Mesenchymal stem cell (in vitro differentiated cells and primary cell): ENCODE results near the gene KRTAP10-2.
"Not testable (repeated sequence)": the region's sequence is repeated elsewhere in the genome, so short reads cannot be mapped to it uniquely, and the experiment has no call there.

Experiments used
- DNase-seq: peaks from one replicate; pipeline ENCODE4 v3.0.0-alpha.2; 2013
- H2AFZ ChIP-seq: one replicate; pipeline ENCODE4 v1.6.1; 2013; ENCODE audit warnings: low read depth, mild to moderate bottlenecking, control low read depth, inconsistent platforms, low read length, moderate library complexity
- H2AK5ac ChIP-seq: 2 replicates; pipeline ENCODE4 v1.6.1; 2013; ENCODE audit warnings: low read length, moderate library complexity, mild to moderate bottlenecking, inconsistent platforms; ENCODE audit not compliant: severe bottlenecking
- H2BK120ac ChIP-seq: one replicate; pipeline ENCODE4 v1.6.1; 2013; ENCODE audit warnings: low read depth, mild to moderate bottlenecking, inconsistent platforms, low read length, moderate library complexity
- H2BK12ac ChIP-seq, 2 experiments: one replicate each; pipeline ENCODE4 v1.6.1; 2013; ENCODE audit warnings: inconsistent platforms in 2 of 2, low read length in 2 of 2, mild to moderate bottlenecking in 2 of 2, moderate library complexity in 2 of 2, control low read depth in 1 of 2
- H2BK15ac ChIP-seq: one replicate; pipeline ENCODE4 v1.6.1; 2013; ENCODE audit warnings: mild to moderate bottlenecking, low read depth, inconsistent platforms; ENCODE audit not compliant: poor library complexity, severe bottlenecking
- H2BK5ac ChIP-seq: 2 replicates; pipeline ENCODE4 v1.6.1; 2013; ENCODE audit warnings: low read depth, mild to moderate bottlenecking, low read length, control low read depth, inconsistent platforms; ENCODE audit not compliant: poor library complexity, severe bottlenecking
- H3K14ac ChIP-seq, 2 experiments: one replicate each; pipeline ENCODE4 v1.6.1; 2013; ENCODE audit warnings: inconsistent platforms in 2 of 2, low read length in 2 of 2, control low read depth in 1 of 2, mild to moderate bottlenecking in 1 of 2, moderate library complexity in 1 of 2
- H3K18ac ChIP-seq, 2 experiments: one replicate each; pipeline ENCODE4 v1.6.1; 2013; ENCODE audit warnings: inconsistent platforms in 2 of 2, low read length in 2 of 2, control low read depth in 1 of 2, low read depth in 1 of 2, mild to moderate bottlenecking in 1 of 2
- H3K23ac ChIP-seq, 2 experiments: one replicate each; pipeline ENCODE4 v1.6.1; 2013; ENCODE audit warnings: inconsistent platforms in 2 of 2, low read length in 2 of 2, mild to moderate bottlenecking in 2 of 2, moderate library complexity in 2 of 2, control low read depth in 1 of 2
- H3K27ac ChIP-seq: 2 replicates; pipeline ENCODE4 v1.5.1; 2013; ENCODE audit warnings: mild to moderate bottlenecking, moderate library complexity, low read length, control low read depth, inconsistent platforms; ENCODE audit not compliant: poor library complexity, severe bottlenecking
- H3K27me3 ChIP-seq, 2 experiments: 2 replicates each; pipeline versions ENCODE4 v1.6.1 to v1.7.0; 2013; ENCODE audit warnings: low read length in 2 of 2, mild to moderate bottlenecking in 2 of 2, moderate library complexity in 2 of 2, control low read depth in 1 of 2, inconsistent platforms in 1 of 2; ENCODE audit not compliant: control insufficient read depth in 1 of 2, insufficient read depth in 1 of 2
- H3K36me3 ChIP-seq, 2 experiments: 2 replicates each; pipeline versions ENCODE4 v1.6.1 to v1.7.0; 2013; ENCODE audit warnings: low read length in 2 of 2, control low read depth in 1 of 2, inconsistent platforms in 1 of 2, low read depth in 1 of 2, mild to moderate bottlenecking in 1 of 2; ENCODE audit not compliant: insufficient read depth in 2 of 2, control insufficient read depth in 1 of 2
- H3K4ac ChIP-seq, 2 experiments: one replicate each; pipeline ENCODE4 v1.6.1; 2013; ENCODE audit warnings: inconsistent platforms in 2 of 2, low read length in 2 of 2, mild to moderate bottlenecking in 2 of 2, moderate library complexity in 2 of 2, control low read depth in 1 of 2, low read depth in 1 of 2
- H3K4me1 ChIP-seq: 2 replicates; pipeline ENCODE4 v1.6.1; 2013; ENCODE audit warnings: low read depth, low read length, control low read depth; ENCODE audit not compliant: control insufficient read depth, insufficient read depth
- H3K4me2 ChIP-seq: 2 replicates; pipeline ENCODE4 v1.6.1; 2013; ENCODE audit warnings: low read length, mild to moderate bottlenecking, inconsistent platforms; ENCODE audit not compliant: poor library complexity, severe bottlenecking
- H3K4me3 ChIP-seq, 2 experiments: 2 replicates each; pipeline versions ENCODE4 v1.5.1 to v1.7.0; 2013; ENCODE audit warnings: low read length in 2 of 2, mild to moderate bottlenecking in 2 of 2, control low read depth in 1 of 2, low read depth in 1 of 2; ENCODE audit not compliant: insufficient read depth in 1 of 2
- H3K79me1 ChIP-seq: replicated peaks from 2 replicates; pipeline ENCODE4 v1.6.1; 2013; ENCODE audit warnings: mild to moderate bottlenecking, control low read depth, low read length, inconsistent platforms; ENCODE audit not compliant: poor library complexity, severe bottlenecking
- H3K9ac ChIP-seq: 2 replicates; pipeline ENCODE4 v1.7.0; 2013; ENCODE audit warnings: mild to moderate bottlenecking, low read length, moderate library complexity
- H3K9me3 ChIP-seq: 2 replicates; pipeline ENCODE4 v1.7.0; 2013; ENCODE audit warnings: mild to moderate bottlenecking, low read length; ENCODE audit not compliant: control insufficient read depth
- H4K8ac ChIP-seq: one replicate; pipeline ENCODE4 v1.6.1; 2013; ENCODE audit warnings: inconsistent platforms, mild to moderate bottlenecking, low read length, moderate library complexity
- H4K91ac ChIP-seq: one replicate; pipeline ENCODE4 v1.6.1; 2013; ENCODE audit warnings: mild to moderate bottlenecking, low read length, inconsistent platforms
- WGBS: methylation state at CpG from one replicate; pipeline ENCODE4 v1.1.7; 2013; ENCODE audit warnings: mixed read lengths; 5-methylcytosine and 5-hydroxymethylcytosine counted together

KRTAP10-2 gene

GRCh38 chr21:44558695-44559094, 7.4 kb upstream of the KRTAP10-2 start, which contains the start of gene KRTAP10-3:
KRTAP10-3 (minus strand) TSS chr21:44558795; CDS start chr21:44558715, 80 bp downstream.
- Histone ChIP-seq H3K9me3 (peaks cover 11% of the 10 kb centered on the region), H3K4me1 (peaks cover 2% of the 10 kb centered on the region), H4K8ac (no peak within 1 kb of the TSS), H3K36me3 (no peaks in the 10 kb centered on the region), H3K79me1 (no peaks in the 10 kb centered on the region), H2BK12ac (no peak within 1 kb of the TSS), H4K91ac (no peak within 1 kb of the TSS), H3K4ac (no peak within 1 kb of the TSS), H3K9ac (no peak within 1 kb of the TSS), H3K23ac (no peak within 1 kb of the TSS), H2AK5ac (no peak within 1 kb of the TSS), H3K18ac (no peak within 1 kb of the TSS), H2AFZ (no peak within 1 kb of the TSS), H2BK5ac (no peak within 1 kb of the TSS), H3K4me2 (no peak within 1 kb of the TSS), H2BK120ac (no peak within 1 kb of the TSS), H2BK15ac (no peak within 1 kb of the TSS), H3K27ac (no peak within 1 kb of the TSS), H3K4me3 (no peak within 1 kb of the TSS), H3K14ac (peak within 1 kb of the TSS in 1 of 2 experiments; percentile 62), H3K27me3 (peaks cover 9 to 37% of the 10 kb centered on the region in 2 experiments)
- DNase-seq: no peak
- 68% methylated on average over 5 of the region's 5 CpGs for WGBS

DNA sequence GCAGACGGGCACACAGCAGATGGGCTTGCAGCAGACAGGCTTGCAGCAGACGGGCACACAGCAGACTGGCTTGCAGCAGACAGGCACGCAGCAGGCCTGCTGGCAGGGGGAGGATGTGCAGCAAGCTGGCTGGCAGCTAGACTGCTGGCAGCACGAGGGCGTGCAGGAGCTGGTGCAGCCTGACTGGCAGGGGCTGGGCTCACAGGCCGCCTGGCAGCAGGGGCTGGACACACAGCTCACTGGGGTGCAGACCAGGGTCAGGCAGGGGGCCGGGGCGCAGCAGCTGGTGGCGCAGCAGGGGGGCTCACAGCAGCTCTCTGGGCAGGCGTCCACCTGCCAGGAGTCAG, 7.0 kb upstream of the KRTAP10-2 start:
- H4K8ac ChIP-seq, H4K91ac ChIP-seq, DNase-seq, H3K4me1 ChIP-seq, H3K79me1 ChIP-seq, H3K36me3 ChIP-seq, H2BK120ac ChIP-seq, H2BK5ac ChIP-seq, H3K18ac ChIP-seq, H2BK15ac ChIP-seq, H2AK5ac ChIP-seq, H3K23ac ChIP-seq, H2BK12ac ChIP-seq, H3K4ac ChIP-seq, H3K27ac ChIP-seq, H2AFZ ChIP-seq, H3K4me2 ChIP-seq, H3K9ac ChIP-seq, H3K4me3 ChIP-seq: not testable (repeated sequence)
- H3K9me3 ChIP-seq: peaks cover 10% of the 10 kb centered on the region
- H3K27me3 ChIP-seq: peaks cover 9 to 39% of the 10 kb centered on the region in 2 experiments
- H3K14ac ChIP-seq: peak overlapping the region in 1 of 2 experiments; percentile 62
- 62% methylated on average over 9 of the region's 10 CpGs for WGBS

DNA sequence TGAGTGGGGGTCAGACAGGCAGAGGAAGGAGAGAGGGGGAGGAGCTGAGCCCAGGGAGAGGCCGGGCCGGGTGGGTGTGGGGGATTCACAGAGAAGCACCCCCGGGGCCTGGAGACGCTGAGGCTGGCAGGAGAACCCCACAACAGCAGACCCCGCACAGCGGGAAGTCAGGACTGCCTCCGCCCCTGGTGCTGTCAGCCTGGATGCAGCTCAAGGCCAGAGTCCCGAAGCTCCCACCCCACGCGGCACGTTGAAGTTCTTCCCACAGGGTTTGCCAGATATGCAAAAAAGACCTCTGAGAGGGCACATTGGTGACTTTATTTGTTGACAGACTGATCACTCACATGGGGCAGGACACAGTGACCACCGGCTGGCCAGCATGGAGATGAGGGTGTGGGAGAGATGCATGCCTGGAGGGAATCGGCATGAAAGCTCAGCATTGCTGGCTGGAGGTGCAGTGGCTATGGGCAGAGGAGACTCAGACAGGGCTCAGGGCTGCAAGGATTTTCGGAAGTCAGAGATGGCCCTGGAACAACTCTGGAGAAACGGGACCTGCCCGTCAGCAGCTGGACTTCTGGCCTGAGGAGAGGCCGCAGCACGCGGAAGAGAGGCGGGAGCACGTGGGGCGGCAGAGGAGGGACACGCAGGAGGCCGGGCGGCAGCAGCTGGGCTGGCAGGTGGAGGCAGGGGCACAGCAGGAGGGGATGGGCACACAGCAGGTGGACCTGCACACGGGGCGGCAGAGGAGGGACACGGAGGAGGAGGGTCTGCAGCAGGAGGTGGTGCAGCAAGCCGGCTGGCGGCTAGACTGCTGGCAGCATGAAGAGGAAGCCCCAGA, 6.4 kb upstream of the KRTAP10-2 start:
- H3K36me3 ChIP-seq: no peaks in the 10 kb centered on the region
- no peak for DNase-seq
- H3K27me3 ChIP-seq: peaks cover 11 to 45% of the 10 kb centered on the region in 2 experiments
- H3K79me1 ChIP-seq: no peaks in the 10 kb centered on the region
- no peak overlapping the region for H2BK12ac ChIP-seq
- no peak overlapping the region for H2AFZ ChIP-seq
- H3K18ac ChIP-seq: no peak overlapping the region
- H2BK5ac ChIP-seq: no peak overlapping the region
- no peak overlapping the region for H4K8ac ChIP-seq
- H4K91ac ChIP-seq: no peak overlapping the region
- no peak overlapping the region for H3K4ac ChIP-seq
- no peak overlapping the region for H3K4me2 ChIP-seq
- H3K14ac ChIP-seq: peak overlapping the region in 1 of 2 experiments; percentile 62
- no peak overlapping the region for H2BK120ac ChIP-seq
- WGBS: 69% methylated on average over 30 of the region's 30 CpGs
- no peak overlapping the region for H3K4me3 ChIP-seq
- H2AK5ac ChIP-seq: no peak overlapping the region
- H3K9me3 ChIP-seq: peaks cover 4% of the 10 kb centered on the region
- H3K23ac ChIP-seq: no peak overlapping the region
- no peak overlapping the region for H2BK15ac ChIP-seq
- H3K9ac ChIP-seq: no peak overlapping the region
- peaks cover 2% of the 10 kb centered on the region for H3K4me1 ChIP-seq
- no peak overlapping the region for H3K27ac ChIP-seq

DNA sequence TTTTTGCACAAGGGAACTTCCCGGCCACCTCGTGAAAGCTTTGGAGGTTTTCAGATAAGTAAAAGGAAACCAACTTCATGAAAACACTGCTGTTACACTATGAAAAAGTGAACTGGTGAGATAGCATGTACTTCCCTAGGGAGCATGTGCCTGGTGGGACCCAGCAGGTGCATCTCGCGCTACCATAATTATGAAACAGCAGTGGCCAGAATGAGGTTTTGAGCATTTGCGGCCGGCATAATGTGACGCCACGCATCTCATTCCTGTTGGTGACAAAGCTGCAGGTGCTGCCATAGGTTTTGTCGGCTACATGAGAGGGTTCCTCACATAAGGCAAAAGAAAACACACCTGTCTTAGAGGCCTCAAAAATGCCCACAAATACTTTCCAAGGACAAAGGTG, 5.6 kb upstream of the KRTAP10-2 start:
- Histone ChIP-seq H3K79me1 (no peaks in the 10 kb centered on the region), H3K4me1 (peaks cover 2% of the 10 kb centered on the region), H3K23ac (no peak overlapping the region), H2BK15ac (no peak overlapping the region), H3K27ac (no peak overlapping the region), H3K18ac (no peak overlapping the region), H2AK5ac (no peak overlapping the region), H3K14ac (no peak overlapping the region), H3K27me3 (peaks cover 20 to 53% of the 10 kb centered on the region in 2 experiments), H2AFZ (no peak overlapping the region), H2BK120ac (no peak overlapping the region), H3K9me3 (no peaks in the 10 kb centered on the region), H3K9ac (no peak overlapping the region), H3K4me2 (no peak overlapping the region), H2BK5ac (no peak overlapping the region), H3K4me3 (no peak overlapping the region), H4K8ac (no peak overlapping the region), H3K4ac (no peak overlapping the region), H2BK12ac (no peak overlapping the region), H3K36me3 (no peaks in the 10 kb centered on the region), H4K91ac (no peak overlapping the region)
- WGBS: 86% methylated on average over 9 of the region's 9 CpGs
- DNase-seq: no peak
